Pancreas (tissue), 10 donors: ENCODE results near the gene MAP1LC3A. TPM values are rescaled to one million over a fixed set of nuclear protein-coding genes. Genes with fewer than 3 reads are reported as not detected.
"Not testable (repeated sequence)": the region's sequence is repeated elsewhere in the genome, so short reads cannot be mapped to it uniquely, and the experiment has no call there.

Experiments
- ATAC-seq, 4 donors: fragments of 200-7000 bp; cut with Tn5 transposase; one replicate each; pipeline versions ENCODE4 v1.8.0 to v1.9.1; 2020; ENCODE audit warnings: mild to moderate bottlenecking in 4 of 4, moderate library complexity in 4 of 4
- DNase-seq, 6 donors: peaks; one replicate each; pipeline ENCODE4 v3.0.0-alpha.2; 2020
- FAIRE-seq: peaks from 2 replicates; lab custom pipeline; 2012; peaks lifted over from hg19 to GRCh38; lab: Jason Lieb, UNC
- H3K27ac ChIP-seq, 4 donors: fragments of 200-600 bp; sonication (generic); 1 replicate in 3 of 4; 2 replicates in 1 of 4; pipeline versions ENCODE4 v1.5.0 to v1.8.0; 2020
- H3K27me3 ChIP-seq, 4 donors: fragments of 200-600 bp; one replicate each; pipeline ENCODE4 v1.8.0; 2021
- H3K36me3 ChIP-seq, 3 donors: fragments of 200-600 bp; sonication (generic) in 1 of 3; one replicate each; pipeline versions ENCODE4 v1.5.0 to v1.8.0; 2020 to 2021
- H3K4me1 ChIP-seq, 3 donors: fragments of 200-600 bp; one replicate each; pipeline ENCODE4 v1.8.0; 2021
- H3K4me3 ChIP-seq, 4 donors: fragments of 200-600 bp; sonication (generic) in 2 of 4; one replicate each; pipeline versions ENCODE4 v1.5.0 to v1.8.0; 2020 to 2021
- H3K9me3 ChIP-seq, 4 donors: fragments of 200-600 bp; one replicate each; pipeline ENCODE4 v1.8.0; 2021
- CTCF ChIP-seq, 4 donors: fragments of 200-600 bp; sonication (generic) in 3 of 4; IDR thresholded peaks; one replicate each; pipeline versions ENCODE4 v1.5.0 to v1.8.0; 2021; ENCODE audit warnings: antibody characterized with exemption in 4 of 4
- WGBS, 2 donors: extraction: QIAGEN DNeasy Blood & Tissue Kit; methylation state at CpG; one replicate each; pipeline ENCODE4 v1.1.7; 2013; 5-methylcytosine and 5-hydroxymethylcytosine counted together
- intact Hi-C, 3 donors: fragments of 100-400 bp; cut with DNase I; formaldehyde crosslinking; loops; one replicate each; pipeline versions ENCODE4 v1.11.1 to v1.14.2; 2022
- polyA plus RNA-seq, 2 donors: library from polyadenylated mRNA; stranded (reverse); fragments of 200-250 nt; gene quantifications; one replicate each; pipeline ENCODE4 v1.2.3, GENCODE V29; 2013
- total RNA-seq, 6 donors: library from RNA; stranded (reverse); fragmentation: NEBNext Ultra II Directional in 4 of 6; extraction: Animal tissue kit (Norgen Biotek cat#: 25700) in 4 of 6; gene quantifications; one replicate each; pipeline versions ENCODE4 v1.2.1 to v1.2.4, GENCODE V29; 2021 to 2023
- donor health status: healthy with polysubstance abuse.
- donor health status: DM: no; HTN: no; CAD: no; lungs with moderate emphysema.
- donor health status: DM: no; HTN: no; CAD: no.
- donor health status: control.
- donor health status: control.
- donor health status: Bipolar disorder and iron deficiency.
- donor health status: DM: yes; HTN: yes; CAD: no.
- donor health status: DM: no; HTN: no; CAD: no.
- donor health status: DM: no; HTN: no; CAD: no.
- donor health status: DM: yes; HTN: yes; CAD: no.

Gene MAP1LC3A
- total and polyA plus RNA-seq, 8 donors, result 9.4 to 94.2 (median 14.0) TPM

- no peaks in the 10 kb centered on the region for H3K27me3 ChIP-seq
- WGBS, 2 donors, result 1% methylated on average over 3 of the region's 3 CpGs
- H3K9me3 ChIP-seq, result no peaks in the 10 kb centered on the region
- H3K4me3 ChIP-seq, result peak overlapping the region; percentile 70 to 87 (median 80)
- no peaks in the 10 kb centered on the region for H3K36me3 ChIP-seq
- H3K4me1 ChIP-seq, result peaks cover 0 to 9% (median 6%) of the 10 kb centered on the region in 3 donors
- FAIRE-seq (no peak), ATAC-seq (no peak), DNase-seq (no peak)
- no peak for TF ChIP-seq CTCF (IDR thresholded peaks at IDR 0.05)
- intact Hi-C loops, result no loop called here
- H3K27ac ChIP-seq, result peak overlapping the region in 3 of 4 donors; percentile 90 to 92 (median 91)
Observed at GRCh38 chr20:34517114-34517505, 41.4 kb upstream of the MAP1LC3A start.

GRCh38 chr20:34518863-34519262 is 39.7 kb upstream of the MAP1LC3A start:
- H3K4me1 ChIP-seq, result peaks cover 0 to 13% (median 6%) of the 10 kb centered on the region in 3 donors
- H3K4me3 ChIP-seq, H3K27ac ChIP-seq, intact Hi-C loops, FAIRE-seq, H3K27me3 ChIP-seq, DNase-seq, H3K36me3 ChIP-seq, ATAC-seq, H3K9me3 ChIP-seq: not testable (repeated sequence)
- 90 to 94% methylated on average over 7 of the region's 7 CpGs for WGBS, 2 donors

GRCh38 chr20:34519841-34520240 is 38.7 kb upstream of the MAP1LC3A start:
- H3K27me3 ChIP-seq, H3K27ac ChIP-seq, H3K4me3 ChIP-seq, DNase-seq, ATAC-seq, FAIRE-seq, H3K9me3 ChIP-seq, H3K36me3 ChIP-seq: not testable (repeated sequence)
- H3K4me1 ChIP-seq, result peaks cover 0 to 13% (median 6%) of the 10 kb centered on the region in 3 donors
- 90 to 93% methylated on average over 10 of the region's 10 CpGs for WGBS, 2 donors
- intact Hi-C loops, result loop anchor here in 1 of 3 donors (10.0 kb wide), 1 partner anchor 205 kb away; no protein-coding TSS in a partner anchor

- DNase-seq (peak in 4 of 6 donors; percentile 19 to 69 (median 39)), ATAC-seq (peak; percentile 24 to 57 (median 52)), FAIRE-seq (no peak)
- intact Hi-C loops, result loop anchor here in 1 of 3 donors (10.0 kb wide), 1 partner anchor 208 kb away; no protein-coding TSS in a partner anchor
- H3K36me3 ChIP-seq, result peaks cover 0 to 12% (median 3%) of the 10 kb centered on the region in 3 donors
- H3K9me3 ChIP-seq, result no peaks in the 10 kb centered on the region
- peaks cover 0 to 22% (median 6%) of the 10 kb centered on the region in 3 donors for H3K4me1 ChIP-seq
- 50% methylated on average over 17 of the region's 17 CpGs for WGBS, 2 donors
- no peaks in the 10 kb centered on the region for H3K27me3 ChIP-seq
- H3K27ac ChIP-seq, result peak overlapping the region in 1 of 4 donors; percentile 8
- peak in 3 of 4 donors; percentile 6 to 21 (median 20) for TF ChIP-seq CTCF (IDR thresholded peaks at IDR 0.05)
- H3K4me3 ChIP-seq, result no peak overlapping the region
Observed at GRCh38 chr20:34522969-34523871, 35.3 kb upstream of the MAP1LC3A start.

GRCh38 chr20:34524426-34524825 is 34.1 kb upstream of the MAP1LC3A start:
- ATAC-seq, result no peak
- no peaks in the 10 kb centered on the region for H3K27me3 ChIP-seq
- FAIRE-seq, result no peak
- 90% methylated on average over 11 of the region's 11 CpGs for WGBS, 2 donors
- H3K36me3 ChIP-seq, result peaks cover 0 to 18% (median 3%) of the 10 kb centered on the region in 3 donors
- peaks cover 0 to 22% (median 6%) of the 10 kb centered on the region in 3 donors for H3K4me1 ChIP-seq
- H3K4me3 ChIP-seq, result no peak overlapping the region
- DNase-seq, result peak in 1 of 6 donors; percentile 6
- H3K27ac ChIP-seq, result peak overlapping the region in 1 of 4 donors; percentile 84
- TF ChIP-seq CTCF (IDR thresholded peaks at IDR 0.05), result no peak
- no peaks in the 10 kb centered on the region for H3K9me3 ChIP-seq
- intact Hi-C loops, result loop anchor here in 1 of 3 donors (10.0 kb wide), 1 partner anchor 210 kb away; no protein-coding TSS in a partner anchor
